ENCODE results near the gene KIAA1210. TPM values are rescaled to one million over a fixed set of nuclear protein-coding genes. Genes with fewer than 3 reads are reported as not detected.

Gene KIAA1210
- total and polyA plus RNA-seq, 2 of the 8 experiments (the other 6 are each of a cell fraction or from before 2014, with no cell fraction given): 0.02 TPM; not detected in 1

DNA sequence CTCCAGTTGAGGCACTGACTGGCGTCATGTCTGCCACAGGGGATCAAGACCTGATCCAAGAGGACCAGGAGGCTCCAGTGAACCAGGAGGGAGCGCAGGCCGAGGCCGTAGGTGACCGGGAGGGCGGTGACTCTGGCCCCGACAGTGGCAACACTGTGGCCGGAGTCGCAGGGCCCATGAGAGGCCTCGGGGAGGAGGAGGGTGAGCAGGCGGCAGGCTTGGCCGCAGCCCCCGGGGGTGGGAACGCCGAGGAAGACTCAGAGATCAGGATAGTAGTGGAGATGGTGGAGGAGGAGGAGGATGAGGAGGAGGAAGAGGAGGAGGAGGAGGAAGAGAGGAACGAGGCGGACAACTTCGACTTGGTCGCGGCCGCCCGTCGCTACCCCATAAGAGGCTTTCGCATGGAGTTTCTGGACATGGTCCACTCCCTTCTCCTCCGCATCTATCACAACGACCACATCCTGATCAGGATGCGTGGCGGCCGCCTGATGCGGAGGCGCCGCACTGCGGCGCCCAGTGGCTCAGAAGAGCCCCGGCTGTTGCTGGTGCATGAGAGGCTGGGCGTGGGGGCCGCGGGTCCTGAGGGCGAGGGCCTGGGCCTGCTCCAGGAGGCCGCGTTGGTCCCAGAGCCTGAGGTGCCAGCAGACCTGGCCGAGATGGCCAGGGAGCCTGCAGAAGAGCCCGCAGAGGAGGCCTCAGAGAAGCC lies 54.3 kb downstream of the KIAA1210 start:
- no peak for FAIRE-seq
- TF ChIP-seq NANOG (IDR thresholded peaks at IDR 0.05; ENCODE audit: insufficient read depth, low read depth, low read length, poor library complexity, severe bottlenecking): no peak

More for the DNA sequence above, 54.3 kb downstream of the KIAA1210 start:
- H4K91ac ChIP-seq (replicated peaks; ENCODE audit: insufficient read length, low read length): no peak overlapping the region
- no peaks in the 10 kb centered on the region for H3K9me3 ChIP-seq (ENCODE audit: insufficient read depth in 2 of 2, low read depth in 1 of 2, low read length in 1 of 2)
- H3K4me1 ChIP-seq (replicated peaks in 1 of 4; ENCODE audit: control insufficient read depth in 3 of 4, insufficient read depth in 4 of 4, low read length in 3 of 4): no peaks in the 10 kb centered on the region
- no peak overlapping the region for H3K18ac ChIP-seq (ENCODE audit: extremely low read depth, low read length)
- DNase-seq (ENCODE audit: low read depth in 1 of 2, low spot score in 2 of 2): no peak
- H3K79me1 ChIP-seq (ENCODE audit: low read depth, low read length): no peaks in the 10 kb centered on the region
- H4K20me1 ChIP-seq (replicated peaks in 1 of 2; ENCODE audit: control insufficient read depth in 1 of 2, insufficient read depth in 2 of 2, low read length in 2 of 2): no peaks in the 10 kb centered on the region
- no peak overlapping the region for H2BK120ac ChIP-seq (replicated peaks; ENCODE audit: low read depth, low read length)
- 100% methylated on average over 1 of the region's 43 CpGs; no CpG with 5 or more reads in 1 of the 2 experiments for WGBS, 2 experiments (ENCODE audit: extremely low coverage in 1 of 2, insufficient coverage in 1 of 2, insufficient read length in 1 of 2, insufficient replicate concordance in 2 of 2, low coverage in 1 of 2, low lambda C conversion rate in 2 of 2, missing lambda C conversion rate in 1 of 2)
- H3K4ac ChIP-seq (replicated peaks; ENCODE audit: insufficient read length, low read depth, low read length): no peak overlapping the region
- H3K14ac ChIP-seq (ENCODE audit: insufficient read length): no peak overlapping the region
- H3K23me2 ChIP-seq (ENCODE audit: low read depth, low read length): no peaks in the 10 kb centered on the region
- H2BK20ac ChIP-seq (ENCODE audit: low read length): no peak overlapping the region
- no peak overlapping the region for H4K5ac ChIP-seq (ENCODE audit: insufficient read length, low read depth, low read length)
- no peak overlapping the region for H2BK12ac ChIP-seq (ENCODE audit: low read depth, low read length)
- no peaks in the 10 kb centered on the region for H3K36me3 ChIP-seq (ENCODE audit: control insufficient read depth in 2 of 4, insufficient read depth in 4 of 4, low read length in 3 of 4)
- H4K8ac ChIP-seq (ENCODE audit: extremely low read depth, insufficient read depth, low read length): no peak overlapping the region
- H3K23ac ChIP-seq (ENCODE audit: insufficient read length): no peak overlapping the region
- ChIA-PET CTCF (ENCODE audit: partially characterized antibody) (no interaction called here), POLR2A (ENCODE audit: partially characterized antibody) (no interaction called here)
- H3K4me3 ChIP-seq (ENCODE audit: extremely low read depth in 1 of 4, insufficient read depth in 2 of 4, low read depth in 3 of 4, low read length in 4 of 4): no peak overlapping the region
- no peak overlapping the region for H3K9ac ChIP-seq (replicated peaks in 1 of 4; ENCODE audit: extremely low read depth in 1 of 4, low read depth in 3 of 4, low read length in 3 of 4)
- H3K27ac ChIP-seq (ENCODE audit: low read depth, low read length): no peak overlapping the region
- no peaks in the 10 kb centered on the region for H3K79me2 ChIP-seq (ENCODE audit: control insufficient read depth in 1 of 2, insufficient read depth in 2 of 2, low read length in 2 of 2)
- no peak overlapping the region for H3K56ac ChIP-seq (replicated peaks; ENCODE audit: insufficient read length, low read depth, low read length)
- no peak overlapping the region for H3K4me2 ChIP-seq (ENCODE audit: insufficient read depth in 1 of 2, low read depth in 2 of 2, low read length in 2 of 2)
- H2AFZ ChIP-seq (ENCODE audit: low read length): no peak overlapping the region
- H2BK5ac ChIP-seq (ENCODE audit: low read depth, low read length): no peak overlapping the region
- no peak overlapping the region for H2AK5ac ChIP-seq (ENCODE audit: low read depth, low read length)
- H3K27me3 ChIP-seq (replicated peaks in 1 of 4; ENCODE audit: control insufficient read depth in 3 of 4, extremely low read depth in 1 of 4, insufficient read depth in 3 of 4, low read length in 3 of 4): no peaks in the 10 kb centered on the region
- no peak overlapping the region for H2BK15ac ChIP-seq (ENCODE audit: low read length)

Measured in H1 (cell line).